T follicular helper cell (primary cell): Measurements from ENCODE around the gene PDZK1IP1.

ENCODE experiments used
- DNase-seq: peaks from one replicate; pipeline ENCODE4 v3.0.0-alpha.2; 2020; ENCODE audit warnings: low read depth
- total RNA-seq, 2 experiments: gene quantifications; one replicate each; lab custom pipeline; 2026; lab: John Stamatoyannopoulos, UW

Gene PDZK1IP1
- 0 reads per million in 2 experiments for total RNA-seq

- DNase-seq, result no peak
Observed at GRCh38 chr1:47189844-47190508, at the start of gene PDZK1IP1. Gene PDZK1IP1, minus strand, starts transcription at chr1:47190036. Its CDS starts 104 bp downstream, at chr1:47189932.

GRCh38 chr1:47238935-47239592 lies 49.2 kb upstream of the PDZK1IP1 start:
- DNase-seq, result no peak

DNA sequence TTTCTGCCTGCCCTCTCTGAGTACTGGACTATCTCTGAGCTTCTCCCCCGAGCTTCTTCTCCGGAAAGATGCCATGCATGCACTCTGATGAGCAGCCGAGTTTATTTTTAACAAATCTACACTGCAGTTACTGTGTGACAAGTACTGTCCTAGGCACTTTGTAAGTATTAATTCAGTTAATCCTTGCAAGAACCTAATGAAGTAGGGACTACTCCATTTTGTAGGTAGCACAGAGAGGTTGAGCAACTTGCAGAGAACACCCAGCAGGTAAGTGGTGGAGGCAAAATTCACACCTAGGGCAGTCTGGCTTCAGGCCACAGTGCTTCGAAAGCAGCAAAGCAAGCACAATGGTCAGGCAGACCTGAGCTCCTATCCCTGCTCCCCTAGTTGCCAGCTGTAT lies 46.0 kb upstream of the PDZK1IP1 start:
- DNase-seq, result no peak

- DNase-seq, result no peak
Observed at GRCh38 chr1:47235241-47235681, 45.4 kb upstream of the PDZK1IP1 start.

- no peak for DNase-seq
Observed at GRCh38 chr1:47233186-47233585, 43.4 kb upstream of the PDZK1IP1 start.

- no peak for DNase-seq
Observed at GRCh38 chr1:47232187-47232874, 42.5 kb upstream of the PDZK1IP1 start, which contains the start of gene TAL1. Gene TAL1, minus strand, starts transcription at chr1:47232225. Its CDS starts 6,337 bp downstream, at chr1:47225888.

GRCh38 chr1:47231301-47232186 lies 41.7 kb upstream of the PDZK1IP1 start:
- DNase-seq, result no peak

GRCh38 chr1:47230692-47231300 lies 41.0 kb upstream of the PDZK1IP1 start:
- no peak for DNase-seq

DNA sequence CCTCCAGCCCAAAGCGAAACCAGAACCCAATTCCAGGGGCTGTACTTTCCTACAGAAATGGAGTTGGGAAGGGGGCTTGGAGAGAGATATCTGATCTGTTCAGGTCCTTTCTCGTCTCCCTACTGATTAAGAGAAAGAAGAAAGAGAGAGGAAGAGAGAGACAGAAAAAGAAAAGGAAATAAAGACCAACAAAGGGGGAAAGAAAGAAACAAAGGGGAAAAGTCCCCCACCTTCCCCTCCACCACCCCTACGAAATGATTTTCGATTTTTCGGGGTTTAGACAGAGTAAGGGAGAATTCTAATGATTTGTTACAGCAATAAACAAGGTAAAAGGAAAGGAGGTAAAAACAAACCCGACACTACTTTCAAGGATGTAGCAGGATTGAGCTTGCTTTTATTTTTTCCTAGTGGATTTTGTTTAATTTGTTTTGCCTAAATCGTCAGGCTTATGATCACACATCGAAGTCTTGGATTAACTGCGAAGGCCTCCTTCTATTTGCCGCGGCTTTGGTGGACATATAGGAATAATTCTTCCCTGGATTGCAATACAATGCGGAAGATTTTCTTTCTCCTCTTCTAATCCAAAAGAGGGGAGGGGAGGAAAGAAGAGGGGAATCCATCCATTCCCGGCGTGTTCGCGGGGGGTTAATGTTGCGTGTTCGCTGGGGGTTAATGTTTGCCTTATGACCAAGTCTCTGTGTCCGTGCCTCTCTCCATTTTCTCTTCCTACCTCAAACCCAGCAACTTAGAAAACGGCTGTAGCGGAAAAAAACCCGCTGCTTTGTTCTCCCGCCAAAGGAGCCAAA lies 40.3 kb upstream of the PDZK1IP1 start:
- no peak for DNase-seq

- DNase-seq, result no peak
Observed at GRCh38 chr1:47229031-47229885, 39.4 kb upstream of the PDZK1IP1 start.

DNA sequence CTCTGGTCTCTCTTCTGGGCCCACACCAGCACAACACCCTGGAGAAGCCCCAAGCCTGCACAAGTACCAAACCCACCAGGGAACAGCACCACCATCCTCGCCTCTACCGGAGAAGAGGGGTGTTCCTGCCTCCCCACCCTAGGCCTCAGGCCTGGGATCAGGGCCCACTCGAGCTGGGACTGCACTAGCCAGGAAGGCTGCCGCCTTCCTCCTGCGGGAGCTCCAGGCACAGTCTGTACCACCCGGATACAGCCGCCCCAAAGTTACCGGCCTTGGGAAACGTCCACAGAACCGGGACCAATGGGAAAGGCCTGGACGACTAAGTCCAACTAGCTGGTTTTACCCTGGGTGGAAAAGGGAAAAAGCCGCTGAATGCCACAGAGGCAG lies 38.8 kb upstream of the PDZK1IP1 start:
- no peak for DNase-seq

DNA sequence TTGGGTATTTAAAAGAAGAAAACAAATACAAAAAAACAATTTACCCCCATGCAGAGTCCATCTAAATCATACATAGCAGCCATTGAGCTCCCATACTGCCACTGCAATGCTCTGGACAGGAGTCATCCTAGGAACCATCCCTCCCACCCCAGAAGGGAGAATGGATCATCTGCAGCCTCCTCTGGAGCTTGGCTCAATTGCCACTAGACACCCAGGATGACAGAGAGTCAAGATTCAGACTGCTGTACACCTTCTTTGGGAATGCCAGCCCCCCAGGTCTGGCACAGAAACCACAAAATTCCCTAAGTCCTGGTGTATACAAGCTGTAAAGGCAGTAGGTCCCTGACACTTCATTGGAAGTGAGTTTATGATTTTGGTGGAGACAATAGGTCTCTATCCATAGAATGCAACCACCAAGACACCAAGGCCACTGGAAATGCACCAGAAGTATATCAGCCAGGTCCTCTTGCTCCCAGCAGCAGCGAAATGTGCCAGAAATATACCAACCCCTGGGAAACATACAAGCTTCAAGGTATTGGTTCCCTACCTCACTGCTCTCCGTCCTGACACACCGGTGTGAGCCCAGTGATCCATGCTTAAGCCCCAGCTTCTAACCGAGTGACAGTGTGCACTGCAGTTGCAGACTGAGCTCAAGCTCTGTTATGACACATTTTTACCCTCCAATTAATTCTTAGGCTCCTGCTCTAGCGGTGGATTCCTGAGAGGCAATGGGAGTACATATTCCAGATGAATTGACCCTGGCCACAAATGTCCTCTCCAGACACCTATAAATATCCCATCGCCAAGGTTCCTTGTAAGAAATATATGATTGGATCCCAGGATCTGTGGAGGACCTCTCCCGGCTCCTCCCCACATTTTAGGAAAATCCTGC lies 37.8 kb upstream of the PDZK1IP1 start:
- no peak for DNase-seq

- no peak for DNase-seq
Observed at GRCh38 chr1:47226839-47227215, 37.0 kb upstream of the PDZK1IP1 start.

DNA sequence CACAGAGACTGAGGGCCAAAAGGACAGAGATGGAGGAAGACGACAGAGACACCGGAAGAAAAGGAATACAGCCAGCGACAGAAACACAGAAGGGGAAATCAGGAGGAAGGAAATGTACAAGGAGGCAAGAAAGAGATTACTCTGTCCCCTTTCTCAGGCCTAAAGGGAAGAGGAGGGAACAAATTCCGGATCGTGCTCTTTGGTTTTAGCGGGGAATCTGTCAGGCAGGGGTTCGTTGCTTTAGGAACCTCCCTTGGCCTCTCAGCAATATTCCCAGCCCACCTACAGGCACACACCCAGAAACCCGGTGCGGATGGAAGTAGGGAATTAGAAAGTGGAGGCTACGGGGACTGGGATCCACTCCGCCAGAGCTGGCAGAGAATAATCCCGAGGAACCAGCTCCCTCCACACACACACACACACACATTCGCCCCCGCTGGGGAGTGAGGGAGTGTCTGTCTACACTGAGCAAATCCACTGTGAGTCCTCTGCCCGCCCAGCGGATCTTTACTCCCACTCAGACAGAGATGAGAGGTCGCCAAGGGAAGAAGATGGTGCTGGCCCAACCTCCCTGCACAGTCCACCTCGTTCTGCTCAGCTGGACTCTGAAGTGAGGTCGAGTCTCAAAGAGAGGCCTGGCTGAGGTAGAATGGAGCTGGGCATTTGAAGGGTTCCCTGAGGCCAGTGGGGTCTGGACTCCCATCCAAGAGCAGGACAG lies 36.4 kb upstream of the PDZK1IP1 start:
- DNase-seq, result no peak

GRCh38 chr1:47225430-47226100 lies 35.7 kb upstream of the PDZK1IP1 start:
- DNase-seq, result no peak

DNA sequence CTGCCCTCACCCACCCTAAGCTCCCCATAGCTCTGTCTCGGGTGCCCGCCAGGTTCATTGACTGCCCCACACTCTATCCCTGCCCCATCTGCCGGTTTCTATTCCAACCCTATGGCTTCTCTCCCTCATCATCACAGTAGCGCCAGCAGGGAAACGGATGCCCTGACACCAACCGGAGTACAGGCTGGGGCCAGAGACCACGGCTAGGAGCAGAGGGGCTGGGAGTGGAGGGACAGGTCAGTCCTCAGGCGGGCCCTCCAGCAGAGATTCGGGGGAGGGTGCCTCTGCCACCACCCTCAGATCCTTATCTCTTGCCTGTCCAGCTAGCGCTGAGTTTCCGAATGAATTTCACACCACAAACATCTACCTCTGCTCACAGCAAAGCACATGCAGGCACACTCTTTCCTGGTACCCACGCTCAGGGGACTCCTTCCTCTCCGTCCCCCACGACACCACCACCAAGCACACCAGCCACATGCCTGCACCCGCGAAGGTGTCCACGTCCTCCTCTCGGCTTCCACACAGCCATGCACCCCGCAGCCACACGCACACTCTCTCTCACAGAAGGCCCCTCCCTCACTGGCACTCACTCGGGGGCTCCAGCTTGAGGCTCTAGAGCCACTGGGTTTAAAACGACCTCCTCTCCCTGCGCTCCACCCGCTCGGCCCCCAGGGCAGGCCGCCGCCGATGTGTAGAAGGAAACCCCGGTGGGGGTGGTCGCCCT lies 35.0 kb upstream of the PDZK1IP1 start:
- DNase-seq, result no peak
